IPS-NIHi11 (cell line): ENCODE data around the gene FAM171A1.
A peak's percentile ranks its signal among the peaks of the same experiment; 100 is the strongest.
"Not testable (repeated sequence)": the region's sequence is repeated elsewhere in the genome, so short reads cannot be mapped to it uniquely, and the experiment has no call there.

ENCODE experiments used
- DNase-seq: peaks from one replicate; pipeline ENCODE4 v3.0.0; 2012; ENCODE audit warnings: mixed read lengths, low spot score

FAM171A1 gene

DNA sequence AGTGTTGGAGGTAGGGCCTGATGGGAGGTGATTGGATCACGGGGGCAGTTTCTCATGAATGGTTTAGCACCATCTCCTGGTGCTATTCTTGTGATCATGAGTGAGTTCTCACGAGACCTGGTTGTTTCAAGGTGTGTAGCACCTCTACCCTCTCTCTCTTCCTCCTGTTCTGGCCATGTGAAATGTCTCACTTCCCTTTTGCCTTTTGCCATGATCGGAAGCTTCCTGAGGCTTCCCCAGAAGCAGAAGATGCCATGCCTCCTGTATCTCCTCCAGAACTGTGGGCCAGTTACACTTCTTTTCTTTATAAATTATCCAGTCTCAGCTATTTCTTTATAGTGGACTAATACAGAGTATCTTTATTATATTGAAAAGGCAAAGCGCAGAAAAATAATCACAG lies 90.1 kb downstream of the FAM171A1 start:
- no peak for DNase-seq

DNA sequence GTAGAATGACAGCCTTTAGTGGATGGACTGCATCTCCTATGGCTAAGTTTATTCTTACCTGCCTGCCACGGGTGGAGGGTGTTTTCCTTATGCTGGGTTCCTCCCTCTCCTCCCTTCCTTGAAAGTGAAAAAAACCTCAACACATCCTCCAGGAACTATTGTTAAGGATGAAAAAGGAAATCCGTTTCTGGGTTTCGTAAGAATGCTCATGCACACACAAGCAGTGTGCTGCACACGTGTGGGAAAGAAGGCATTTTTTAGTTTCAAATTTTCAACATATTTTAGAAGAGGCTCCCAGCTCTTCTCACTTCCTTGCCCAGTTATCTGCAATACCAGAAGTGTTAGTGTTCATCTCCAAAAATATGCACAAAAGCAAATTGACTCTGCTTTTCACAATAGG lies 90.6 kb downstream of the FAM171A1 start:
- DNase-seq, result no peak

DNA sequence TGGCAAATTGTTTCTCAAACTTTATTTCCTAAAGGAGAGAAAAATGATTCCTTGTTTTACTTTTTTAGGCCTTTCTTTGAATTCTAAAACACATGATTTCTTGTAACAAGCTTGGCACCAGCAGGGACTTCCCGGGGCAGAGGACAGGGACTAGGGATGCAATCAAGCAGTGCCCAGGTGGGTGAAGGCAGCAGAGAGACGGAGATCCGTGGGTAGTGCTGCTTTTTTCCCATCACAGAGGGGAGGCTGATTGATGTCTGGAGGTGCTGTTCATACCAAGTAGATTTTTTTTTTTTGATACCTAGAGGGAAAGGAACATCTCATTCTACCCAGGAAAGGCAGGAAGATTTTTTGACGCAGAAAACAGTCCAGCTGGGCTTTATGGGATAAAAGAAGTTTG lies 91.9 kb downstream of the FAM171A1 start:
- DNase-seq, result no peak

DNA sequence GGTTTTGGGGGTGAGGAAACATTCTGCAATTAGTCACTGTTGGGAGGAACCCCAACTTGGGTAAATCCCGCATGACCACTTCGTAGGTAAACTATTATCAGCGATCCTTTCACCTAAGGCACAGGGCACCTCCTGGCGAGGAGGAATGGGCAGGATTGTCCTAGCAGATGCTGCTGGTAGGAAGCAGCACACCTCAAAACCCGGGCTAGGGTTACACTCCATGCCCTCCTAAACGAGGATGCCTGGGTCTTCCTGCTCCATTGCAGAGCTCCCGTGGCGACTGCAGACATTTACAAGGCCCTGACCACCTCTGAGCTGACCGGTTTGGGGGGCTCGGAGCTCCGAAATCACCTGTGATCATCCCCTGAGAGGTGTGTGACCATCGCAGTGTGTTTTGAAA lies 92.3 kb downstream of the FAM171A1 start:
- no peak for DNase-seq

DNA sequence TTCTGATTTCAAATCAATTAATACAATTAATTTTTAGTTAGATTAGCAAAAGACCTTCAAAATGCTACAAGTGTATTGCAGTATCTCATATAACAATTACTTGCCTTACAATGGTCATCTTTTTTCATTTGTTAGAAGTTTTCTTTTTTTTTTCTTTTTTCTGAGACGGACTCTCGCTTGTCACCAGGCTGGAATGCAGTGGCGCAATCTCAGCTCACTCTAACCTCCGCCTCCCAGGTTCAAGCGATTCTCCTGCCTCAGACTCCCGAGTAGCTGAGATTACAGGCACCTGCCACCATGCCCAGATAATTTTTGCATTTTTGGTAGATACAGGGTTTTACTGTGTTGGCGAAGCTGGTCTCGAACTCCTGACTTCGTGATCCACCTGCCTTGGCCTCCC lies 95.0 kb downstream of the FAM171A1 start:
- DNase-seq, result not testable (repeated sequence)

DNA sequence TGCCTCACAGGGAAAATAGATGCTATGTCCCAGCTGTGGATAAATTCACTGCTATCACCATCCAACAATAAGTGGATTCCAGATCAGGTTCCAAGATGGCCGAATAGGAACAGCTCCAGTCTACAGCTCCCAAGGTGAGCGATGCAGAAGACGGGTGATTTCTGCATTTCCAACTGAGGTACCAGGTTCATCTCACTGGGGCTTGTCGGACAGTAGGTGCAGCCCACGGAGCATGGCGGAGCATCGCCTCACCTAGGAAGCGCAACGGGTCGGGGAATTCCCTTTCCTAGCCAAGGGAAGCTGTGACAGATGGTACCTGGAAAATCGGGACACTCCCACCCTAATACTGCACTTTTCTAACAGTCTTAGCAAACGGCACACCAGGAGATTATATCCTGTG lies 101.3 kb downstream of the FAM171A1 start:
- DNase-seq, result not testable (repeated sequence)

DNA sequence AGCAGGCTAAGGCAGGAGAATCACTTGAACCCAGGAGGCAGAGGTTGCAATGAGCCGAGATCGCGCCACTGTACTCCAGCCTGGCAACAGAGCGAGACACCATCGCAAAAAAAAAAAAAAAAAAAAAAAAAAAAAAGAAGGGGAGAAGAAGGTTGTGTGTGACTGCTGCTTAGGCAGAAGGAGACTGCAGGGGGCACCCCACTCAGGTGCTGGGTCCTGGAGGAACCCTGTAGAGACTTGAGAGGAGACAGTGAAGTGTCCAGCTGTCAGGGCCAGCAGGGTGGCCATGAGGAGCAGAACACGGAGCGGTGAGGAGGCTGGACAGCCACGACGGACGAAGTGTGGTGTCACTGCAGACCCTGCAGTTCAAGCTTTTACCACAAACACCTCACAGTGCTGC lies 103.6 kb downstream of the FAM171A1 start:
- no peak for DNase-seq

DNA sequence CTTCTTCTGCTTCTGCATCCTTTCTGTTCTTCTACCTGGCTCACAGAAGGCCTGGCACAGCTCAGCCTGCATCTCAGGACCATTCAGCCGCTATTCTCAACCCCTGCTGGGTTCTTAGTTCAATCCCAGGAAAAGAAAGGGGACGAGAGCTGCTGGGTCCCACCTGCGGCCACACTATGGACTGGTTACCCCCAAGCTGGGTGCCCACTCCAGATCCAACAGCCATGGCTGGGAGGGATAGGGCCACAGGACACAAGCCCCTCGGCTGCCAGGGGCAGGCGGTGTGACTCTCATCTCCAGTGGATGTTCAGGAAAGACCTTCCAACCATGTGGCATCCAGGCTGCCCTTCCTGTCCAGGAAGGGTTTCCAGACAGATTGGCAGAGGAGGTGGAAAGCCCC lies 105.0 kb downstream of the FAM171A1 start:
- no peak for DNase-seq

DNA sequence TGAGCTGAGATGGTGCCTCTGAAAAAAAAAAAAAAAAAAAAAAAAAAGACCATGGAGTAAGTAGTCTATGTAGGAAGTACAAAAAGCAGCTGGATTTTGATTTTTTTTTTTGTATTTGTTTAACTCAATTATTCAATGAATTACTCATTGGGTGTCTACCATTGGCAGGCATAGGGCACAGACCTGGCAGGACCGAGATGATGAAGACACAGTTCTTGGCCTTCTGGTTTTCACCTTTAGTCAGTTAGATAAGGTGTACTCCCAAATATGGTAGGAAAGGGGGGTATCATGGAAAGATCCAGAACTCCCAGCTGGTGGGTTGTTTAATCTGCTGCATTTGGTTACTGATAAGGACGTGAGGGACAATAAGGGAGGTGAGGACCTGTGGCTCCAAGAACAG lies 105.5 kb downstream of the FAM171A1 start:
- no peak for DNase-seq

DNA sequence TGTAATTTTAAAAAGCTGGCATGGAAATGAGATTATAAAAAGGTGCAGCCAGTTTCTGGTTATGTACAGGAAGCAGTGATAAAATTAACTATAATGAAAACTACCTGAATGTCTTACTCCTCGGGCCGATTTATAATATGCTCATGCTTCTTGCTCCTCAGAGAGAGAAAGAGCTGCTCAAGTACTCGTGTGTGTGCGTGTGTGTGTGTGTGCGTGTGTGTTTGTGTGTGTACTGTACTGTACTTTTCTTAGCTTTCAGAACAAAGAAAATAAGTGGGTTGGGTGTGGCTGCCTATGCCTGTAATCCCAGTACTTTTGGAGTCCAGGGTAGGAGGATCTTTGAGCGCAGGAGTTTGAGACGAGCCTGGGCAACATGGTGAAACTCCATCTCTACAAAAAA lies 106.0 kb downstream of the FAM171A1 start:
- no peak for DNase-seq

DNA sequence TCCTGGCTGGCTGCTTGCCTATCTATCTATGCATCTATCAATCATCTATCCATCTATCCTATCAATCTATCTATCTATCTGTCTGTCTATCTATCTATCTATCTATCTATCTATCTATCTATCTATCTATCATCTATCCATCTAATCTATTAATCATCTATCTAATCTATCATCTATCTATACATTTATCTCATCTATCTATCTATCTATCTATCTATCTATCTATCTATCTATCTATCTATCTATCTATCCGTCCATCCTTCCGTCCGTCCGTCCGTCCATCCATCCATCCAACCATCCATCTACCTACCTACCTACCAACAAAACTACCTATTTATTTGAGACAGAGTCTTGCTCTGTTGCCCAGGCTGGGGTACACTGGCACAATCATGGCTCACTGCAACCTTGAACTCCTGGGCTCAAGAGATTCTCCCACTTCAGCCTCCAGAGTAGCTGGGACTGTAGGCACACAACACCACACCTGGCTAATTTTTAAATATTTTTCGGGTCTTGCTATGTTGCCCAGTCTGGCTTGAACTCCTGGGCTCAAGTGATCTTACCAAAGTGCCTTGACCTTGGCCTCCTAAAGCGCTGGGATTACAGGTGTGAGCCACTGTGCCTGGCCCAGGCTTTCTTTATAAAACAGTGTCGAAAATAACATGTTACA lies 107.3 kb downstream of the FAM171A1 start:
- no peak for DNase-seq

DNA sequence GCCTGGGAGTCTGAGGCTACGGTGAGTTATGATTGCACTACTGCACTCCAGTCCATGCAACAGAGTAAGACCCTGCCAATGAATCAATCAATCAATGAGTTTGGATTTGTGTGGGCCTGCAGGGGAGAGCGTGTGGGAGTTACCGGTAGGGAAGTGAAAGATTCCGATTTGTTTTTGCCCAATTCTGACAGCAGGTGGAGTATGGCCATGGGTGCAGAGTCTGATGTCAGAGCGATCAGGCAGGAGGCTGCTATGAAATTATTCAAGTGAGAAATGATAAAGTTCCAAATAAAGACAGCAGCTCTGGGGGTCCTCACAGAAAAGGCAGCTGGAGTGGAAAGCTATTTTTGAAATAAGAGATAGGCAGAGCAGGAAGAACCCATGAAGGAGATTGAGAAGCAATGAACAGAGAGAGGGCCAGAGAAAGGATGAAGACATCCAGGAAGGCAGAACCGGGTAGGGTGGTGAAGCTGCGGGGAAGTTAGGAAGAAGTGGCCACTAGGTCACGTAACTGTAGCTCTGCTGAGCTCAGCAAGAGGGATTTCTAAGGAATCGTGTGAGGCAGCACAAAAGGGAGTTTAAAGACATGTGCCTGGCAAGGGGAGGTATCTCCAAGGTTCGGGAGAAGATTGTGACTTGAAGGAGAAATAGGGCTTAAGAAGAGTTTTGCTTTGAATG lies 108.9 kb downstream of the FAM171A1 start:
- no peak for DNase-seq

DNA sequence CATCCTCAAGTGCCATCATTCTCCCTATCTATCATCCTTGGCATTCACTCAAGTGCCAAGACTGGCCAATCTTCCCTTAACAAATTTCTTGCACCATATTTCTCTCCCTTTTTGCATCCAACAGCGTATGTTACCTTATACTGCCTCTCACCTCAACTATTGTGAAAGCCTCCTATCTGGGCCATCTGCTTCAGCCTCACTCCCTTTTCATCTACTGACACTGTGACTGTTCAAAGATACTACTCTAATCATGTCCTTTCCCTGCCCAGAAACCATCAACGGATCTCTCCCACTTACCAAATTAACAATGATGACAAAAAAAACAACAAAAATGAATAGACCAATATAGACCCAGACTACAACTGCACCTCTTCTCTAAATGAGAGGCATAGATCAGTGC lies 112.0 kb downstream of the FAM171A1 start:
- no peak for DNase-seq

DNA sequence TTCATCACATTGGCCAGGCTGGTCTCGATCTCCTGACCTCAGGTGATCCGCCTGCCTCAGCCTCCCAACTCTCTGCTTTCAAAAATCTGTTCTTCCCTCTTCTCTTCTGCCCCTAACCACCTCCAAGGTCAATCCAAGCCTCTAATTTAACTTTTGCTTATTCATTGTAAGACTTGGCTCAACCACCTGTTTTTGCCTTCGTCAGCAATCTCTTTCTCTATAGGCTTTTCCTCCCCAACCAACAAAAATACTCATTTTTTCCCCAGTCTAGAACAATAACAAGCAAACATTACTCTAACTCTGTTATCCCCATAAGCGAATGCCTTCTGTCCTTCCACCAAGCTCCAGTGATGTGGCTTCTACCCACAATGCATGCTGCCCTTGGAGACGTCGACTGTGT lies 112.8 kb downstream of the FAM171A1 start:
- no peak for DNase-seq

DNA sequence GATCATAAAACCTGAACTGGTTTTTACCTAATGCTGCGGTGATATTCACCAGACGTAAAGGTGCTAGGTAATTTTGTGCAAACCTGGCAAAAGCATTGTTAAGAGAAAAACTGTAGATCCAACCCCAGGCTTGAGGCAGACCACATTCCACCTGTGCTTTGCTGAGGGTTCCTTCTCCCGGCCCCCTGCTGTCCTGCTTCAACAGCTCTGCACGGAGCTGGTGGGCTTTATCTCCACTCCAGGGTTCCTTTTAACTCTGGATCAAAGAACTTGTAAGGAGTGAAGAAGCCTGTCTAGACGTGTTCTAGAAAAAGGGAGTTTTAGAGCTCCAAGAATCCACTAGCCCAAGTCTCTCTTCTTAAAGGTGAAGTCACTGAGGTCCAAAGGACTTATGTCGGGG lies 115.1 kb downstream of the FAM171A1 start:
- no peak for DNase-seq

DNA sequence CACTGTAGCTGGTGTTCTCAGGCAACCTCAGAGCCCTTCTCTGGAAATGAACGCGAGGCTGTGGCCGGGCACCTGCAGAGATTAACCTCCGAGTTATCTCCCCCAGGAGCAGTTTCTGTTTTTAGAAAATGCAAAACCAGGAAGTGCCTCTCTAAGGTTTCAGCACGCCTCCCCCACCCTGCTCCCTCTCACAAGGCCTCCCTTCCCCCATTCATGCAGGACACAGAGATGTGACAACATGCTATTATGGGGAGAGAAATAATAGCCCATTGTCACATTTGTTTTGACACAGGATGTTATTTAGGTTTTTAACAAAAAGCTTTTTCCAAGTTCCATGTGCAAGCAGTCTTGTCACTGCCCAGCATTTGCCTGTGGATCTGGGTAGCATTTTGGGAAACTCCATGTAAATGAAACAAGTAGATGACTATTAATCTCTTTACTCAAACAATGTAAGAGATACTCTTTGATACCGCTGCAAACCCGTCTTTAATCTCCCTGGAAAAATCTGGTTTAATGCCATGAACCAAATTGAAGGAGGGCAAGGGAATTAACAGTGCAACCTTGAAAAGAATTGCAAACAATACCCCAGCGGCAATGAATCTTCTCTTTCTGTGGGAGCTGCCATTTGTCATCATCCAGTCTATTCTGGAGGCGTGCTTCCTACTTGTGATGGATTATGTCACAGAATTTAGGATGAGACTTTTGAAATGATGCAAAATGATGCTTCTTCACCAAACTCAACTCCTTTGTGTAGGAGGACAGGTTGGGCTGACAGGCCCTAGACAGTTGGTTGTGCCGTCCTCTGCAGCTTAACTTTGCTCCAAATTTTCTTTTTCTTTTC lies 116.1 kb downstream of the FAM171A1 start:
- DNase-seq, result peak; percentile 46

DNA sequence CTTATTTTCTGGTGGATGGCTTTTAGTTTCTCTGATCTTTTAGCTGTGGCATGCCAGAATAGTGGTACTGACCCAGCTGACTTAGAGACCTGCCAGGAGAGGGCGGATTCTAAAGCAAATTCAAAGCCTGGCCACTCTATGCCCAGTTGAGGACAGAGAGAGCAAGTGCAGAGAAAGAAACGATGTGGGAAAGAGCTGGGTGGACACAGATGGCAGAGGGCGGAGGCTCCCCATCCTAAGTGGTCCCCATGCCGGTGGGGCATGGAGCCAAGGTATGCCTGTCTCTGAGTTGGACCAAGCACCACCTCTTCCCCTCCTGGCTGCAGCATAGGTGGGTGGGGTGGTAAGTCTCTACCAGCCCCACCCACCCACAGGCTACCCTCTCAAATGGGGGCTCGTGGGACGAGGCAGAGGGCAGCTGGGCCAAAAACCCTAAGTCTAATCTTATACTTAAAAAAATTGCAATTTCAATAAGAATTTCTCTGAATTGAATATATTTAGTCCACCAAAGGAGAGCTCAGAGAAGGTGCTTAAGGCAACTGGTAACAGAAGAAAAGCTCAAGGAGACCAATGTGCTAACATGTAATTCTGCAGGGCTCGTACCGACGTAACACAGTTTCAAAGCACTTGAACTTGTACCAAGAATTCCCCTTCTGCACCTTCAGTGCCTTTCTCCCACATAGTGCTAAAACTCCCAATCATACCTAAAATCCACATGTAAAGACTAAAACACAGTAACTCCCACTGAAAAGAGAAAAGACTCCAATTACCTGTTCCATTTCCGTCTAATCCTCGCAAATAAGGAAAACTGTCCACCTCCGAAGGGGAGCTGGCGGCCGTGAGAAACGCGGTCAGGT lies 116.9 kb downstream of the FAM171A1 start:
- no peak for DNase-seq

DNA sequence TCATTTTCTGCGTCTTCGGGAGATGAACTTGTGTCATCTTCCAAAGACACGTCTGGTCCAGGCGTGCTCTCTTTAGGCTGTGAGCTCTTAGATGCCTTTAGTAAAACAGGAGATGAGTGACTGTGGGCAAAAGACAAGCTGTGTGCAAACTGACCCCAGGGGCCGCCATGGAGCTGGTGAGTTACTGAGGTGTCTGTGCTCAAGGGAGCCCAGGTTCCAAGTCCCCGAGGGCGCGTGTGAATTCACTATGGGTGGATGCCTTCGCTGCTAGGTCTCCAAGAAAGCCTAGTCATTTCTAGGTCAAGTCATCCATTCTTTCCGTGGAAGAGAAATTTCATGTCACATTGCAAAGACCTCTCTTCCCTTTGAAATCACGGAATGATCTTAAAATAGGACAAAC lies 118.7 kb downstream of the FAM171A1 start:
- DNase-seq, result no peak

DNA sequence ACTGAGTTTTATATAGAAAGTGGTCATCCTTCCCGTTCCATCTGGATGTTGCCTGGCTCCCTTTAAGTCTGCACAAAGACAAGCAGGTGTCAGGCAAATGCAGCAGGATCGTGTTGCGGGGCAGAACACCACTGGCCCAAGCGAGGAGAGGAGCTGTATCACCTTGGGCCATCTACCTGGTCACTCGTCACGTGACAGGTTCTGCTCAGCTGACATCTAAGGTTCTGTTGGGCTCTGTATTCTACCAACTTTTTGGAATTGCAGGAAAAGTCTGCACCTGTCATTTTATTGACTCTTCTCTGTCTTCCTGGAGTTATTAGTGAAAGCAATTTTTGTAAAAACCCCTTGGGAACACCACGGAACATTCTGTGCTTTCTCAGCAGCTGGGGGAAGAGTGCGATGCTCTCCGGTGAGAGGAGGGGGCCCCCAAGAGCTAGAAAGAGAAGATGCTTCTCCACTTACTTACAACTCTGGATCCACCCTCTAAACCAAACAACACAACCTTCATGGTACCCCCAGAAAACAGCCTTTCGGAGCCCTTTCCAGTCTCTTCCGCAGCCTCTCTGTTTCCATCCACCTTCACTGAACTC lies 119.2 kb downstream of the FAM171A1 start:
- DNase-seq, result no peak

DNA sequence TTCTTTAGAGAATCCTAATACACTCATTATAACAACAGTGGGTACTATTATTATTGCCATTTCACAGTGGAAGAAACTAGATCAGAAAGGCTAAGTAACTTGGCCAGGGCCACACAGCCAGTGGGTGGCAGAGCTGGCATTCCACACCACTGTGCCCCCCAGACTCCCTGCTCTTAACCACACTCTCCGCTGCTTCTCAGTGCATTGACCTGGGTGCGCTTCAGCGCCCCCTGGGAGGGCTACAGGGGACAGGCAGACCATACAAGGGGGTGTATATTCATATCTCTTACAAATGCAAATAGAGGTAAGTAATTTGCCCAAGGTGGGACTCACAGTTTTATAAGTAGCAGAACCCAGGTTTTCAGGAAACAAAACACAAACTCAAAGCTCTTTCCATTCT lies 125.6 kb downstream of the FAM171A1 start:
- peak; percentile 40 for DNase-seq

DNA sequence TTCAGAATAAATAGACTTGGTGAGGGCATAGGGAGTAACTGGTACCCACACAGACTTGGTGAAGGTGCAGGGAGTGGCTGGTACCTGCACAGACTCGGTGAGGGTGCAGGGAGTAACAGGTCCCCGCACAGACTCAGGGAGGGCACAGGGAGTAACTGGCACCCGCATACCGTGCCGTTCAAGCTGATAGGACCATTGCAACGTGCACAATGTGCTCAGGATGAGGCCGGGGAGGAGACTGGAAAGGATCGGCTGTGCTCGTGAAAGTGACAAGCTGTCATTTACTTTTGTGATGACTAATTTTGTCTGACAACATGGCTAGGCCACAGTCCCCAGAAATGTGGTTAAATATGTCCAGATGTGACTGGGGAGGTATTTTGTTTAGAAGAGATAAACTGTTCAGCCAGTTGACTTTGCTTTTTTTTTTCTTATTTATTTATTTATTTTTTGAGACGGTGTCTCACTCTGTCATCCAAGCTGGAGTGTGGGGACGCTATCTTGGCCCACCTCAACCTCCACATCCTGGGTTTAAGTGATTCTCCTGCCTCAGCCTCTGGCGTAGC lies 126.4 kb downstream of the FAM171A1 start:
- no peak for DNase-seq
